ENCODE measurements around the gene WDR88. TPM values are rescaled to one million over a fixed set of nuclear protein-coding genes. Genes with fewer than 3 reads are reported as not detected.
"Not testable (repeated sequence)": the region's sequence is repeated elsewhere in the genome, so short reads cannot be mapped to it uniquely, and the experiment has no call there.

The WDR88 gene
- polyA plus RNA-seq, 3 donors: not detected

DNA sequence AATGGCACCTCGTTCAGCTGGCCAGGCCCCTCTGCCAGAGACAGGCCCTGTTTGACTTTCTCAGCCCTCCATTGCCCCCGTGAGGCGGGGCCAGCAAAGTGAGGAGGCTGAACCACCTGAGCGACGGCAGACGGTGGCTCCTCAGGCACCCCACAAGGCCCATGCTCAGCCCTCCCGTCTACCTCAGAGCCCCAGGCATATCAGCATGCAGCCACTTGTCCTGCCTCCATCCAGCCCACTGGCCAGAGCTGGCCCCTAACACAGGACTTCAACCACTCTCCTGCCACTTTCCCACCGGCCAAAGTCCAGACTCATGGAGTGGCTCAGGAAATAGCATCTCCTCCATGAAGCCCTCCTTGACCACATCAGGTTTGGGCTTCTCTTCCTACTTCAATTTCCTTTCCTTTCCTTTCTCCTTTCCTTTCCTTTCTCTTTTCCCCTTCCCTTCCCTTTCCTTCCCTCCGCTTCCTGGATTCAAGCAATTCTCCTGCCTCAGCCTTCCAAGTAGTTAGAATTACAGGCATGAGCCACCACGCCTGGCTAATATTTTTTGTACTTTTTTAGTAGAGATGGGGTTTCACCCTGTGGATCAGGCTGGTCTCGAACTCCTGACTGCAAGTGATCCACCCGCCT is 84.4 kb downstream of the WDR88 start:
- no peak overlapping the region for H3K27ac ChIP-seq (ENCODE audit: low read depth, low read length)
- 67 to 74% (median 68%) methylated on average over 12 of the region's 12 CpGs for WGBS, 3 donors

DNA sequence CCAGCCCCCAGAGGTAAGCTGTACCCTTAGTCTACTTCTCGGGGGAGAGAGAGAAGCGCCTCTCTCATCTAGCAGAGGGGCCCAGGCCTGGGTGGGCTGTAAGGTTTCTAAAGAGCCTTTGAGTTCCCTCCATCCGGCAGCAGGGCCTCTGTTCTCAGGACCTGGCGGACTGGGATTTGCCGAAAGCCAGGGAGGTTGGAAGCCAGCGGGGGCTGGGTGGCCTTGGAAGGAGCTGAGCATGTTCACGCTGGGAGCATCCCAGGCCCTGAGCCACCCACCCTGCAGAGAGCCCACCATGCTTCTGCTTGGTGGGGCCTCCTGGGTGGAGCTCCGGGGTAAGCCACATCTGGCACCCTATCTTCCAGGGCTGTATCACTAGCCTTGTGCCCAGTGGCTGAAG is 86.0 kb downstream of the WDR88 start:
- WGBS, 3 donors: 80 to 85% (median 80%) methylated on average over 8 of the region's 8 CpGs
- no peak overlapping the region for H3K27ac ChIP-seq (ENCODE audit: low read depth, low read length)

DNA sequence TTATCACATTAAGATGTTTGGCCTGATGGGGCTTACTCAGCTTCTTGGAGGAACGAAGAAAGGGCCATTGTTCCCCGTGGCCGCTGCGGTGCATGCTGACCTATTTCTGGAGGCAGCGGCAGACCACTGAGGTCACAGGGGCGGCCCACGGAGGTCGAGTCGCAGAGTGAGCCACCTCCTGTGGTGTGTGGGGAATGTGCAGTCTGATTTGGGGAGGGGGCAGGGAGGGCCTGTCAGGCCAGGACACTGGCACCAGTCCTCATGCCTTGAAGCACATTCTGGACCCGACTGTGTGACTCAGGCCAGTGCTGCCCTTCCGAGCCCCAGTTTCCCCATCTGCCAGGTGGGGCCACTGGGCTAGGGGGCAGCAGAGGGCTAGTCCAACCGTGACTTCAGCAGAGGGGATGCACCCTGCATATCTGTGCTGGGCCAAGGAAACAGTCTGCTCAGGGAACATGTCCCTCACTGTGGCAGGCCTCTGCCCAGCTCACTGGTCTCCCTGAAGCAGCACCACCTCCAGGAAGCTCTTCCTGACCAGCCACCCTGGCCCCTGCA is 87.4 kb downstream of the WDR88 start:
- no peak overlapping the region for H3K27ac ChIP-seq (ENCODE audit: low read depth, low read length)
- WGBS, 3 donors: 49 to 75% (median 62%) methylated on average over 12 of the region's 12 CpGs

DNA sequence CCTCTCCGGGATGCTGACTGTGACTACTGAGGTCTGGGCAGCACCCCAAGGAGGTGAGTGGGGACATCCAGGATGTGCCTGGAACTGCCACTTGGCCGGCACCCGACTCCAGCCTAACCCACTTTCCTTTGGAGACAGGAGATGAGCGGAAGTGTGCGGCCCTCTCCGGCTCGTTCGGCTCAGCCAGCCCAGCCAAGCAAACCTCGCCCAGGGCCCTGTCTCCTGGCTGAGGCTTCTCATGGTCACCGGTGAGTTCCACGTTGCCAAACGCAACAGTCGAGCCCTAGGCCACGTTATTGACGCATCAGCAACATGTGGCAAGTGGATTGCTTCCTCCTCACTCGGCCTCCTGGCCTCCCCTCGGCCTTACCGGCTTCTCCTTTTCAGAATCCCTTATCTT is 88.2 kb downstream of the WDR88 start:
- H3K27ac ChIP-seq (ENCODE audit: low read depth, low read length): no peak overlapping the region
- WGBS, 3 donors: 75 to 81% (median 77%) methylated on average over 18 of the region's 18 CpGs

DNA sequence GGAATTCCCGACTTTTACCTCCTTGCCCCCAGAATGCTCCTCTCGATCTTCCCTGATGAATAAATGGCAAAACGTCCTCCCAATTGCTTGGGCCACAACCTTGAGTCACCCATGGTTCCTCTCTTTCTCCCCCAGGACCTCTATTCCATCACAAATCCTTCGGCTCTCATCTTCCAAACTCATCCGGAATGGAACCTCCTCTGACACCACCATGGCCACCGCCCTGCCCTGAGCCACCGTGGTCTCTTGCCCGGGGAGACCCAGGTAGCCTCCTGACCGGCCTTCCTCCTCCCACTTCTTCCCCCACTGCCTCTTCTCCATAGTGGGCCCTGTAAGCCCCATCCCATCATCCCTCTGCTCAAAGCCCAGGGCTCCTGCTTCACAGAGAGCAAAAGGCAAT is 88.8 kb downstream of the WDR88 start:
- no peak overlapping the region for H3K27ac ChIP-seq (ENCODE audit: low read depth, low read length)
- WGBS, 3 donors: 76 to 88% (median 84%) methylated on average over 9 of the region's 9 CpGs

DNA sequence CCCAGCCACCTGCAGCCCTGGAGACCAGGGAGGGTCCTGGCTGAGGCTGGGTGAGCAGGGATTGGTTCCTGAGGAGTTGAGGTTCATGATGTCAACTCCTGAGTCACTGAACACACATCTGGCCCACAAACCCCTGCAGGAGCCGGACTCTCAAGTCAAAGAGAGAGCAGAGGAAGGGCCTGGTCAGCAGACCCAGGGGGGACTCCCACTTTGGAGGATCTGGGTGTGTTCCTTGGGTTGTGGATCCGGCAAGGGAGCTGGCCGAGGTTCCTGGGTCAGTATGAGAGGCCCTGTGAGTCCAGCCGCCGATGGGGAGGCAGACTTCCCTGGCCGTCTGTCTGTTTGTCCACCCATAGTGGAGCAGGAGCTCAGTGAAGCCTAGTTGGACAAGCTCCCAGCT is 89.7 kb downstream of the WDR88 start:
- H3K27ac ChIP-seq (ENCODE audit: low read depth, low read length): no peak overlapping the region
- 63 to 86% (median 76%) methylated on average over 6 of the region's 6 CpGs for WGBS, 3 donors

DNA sequence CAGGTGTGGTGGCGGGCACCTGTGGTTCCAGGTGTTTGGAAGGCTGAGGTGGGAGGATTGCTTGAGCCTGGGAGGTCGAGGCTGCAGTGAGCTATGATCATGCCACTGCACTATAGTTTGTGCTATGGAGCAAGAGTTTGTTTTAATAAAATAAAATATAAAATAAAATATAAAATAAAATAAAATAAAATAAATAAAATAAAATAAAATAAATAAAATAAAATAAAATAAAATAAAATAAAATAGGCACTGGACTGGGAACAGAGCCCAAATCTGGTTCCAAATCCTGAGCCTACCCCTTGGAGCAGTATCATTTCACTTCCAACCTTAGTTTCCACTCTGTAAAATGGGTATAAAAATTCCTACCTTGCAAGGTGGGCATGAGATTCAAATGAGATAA is 90.3 kb downstream of the WDR88 start:
- H3K27ac ChIP-seq (ENCODE audit: low read depth, low read length): not testable (repeated sequence)
- WGBS, 3 donors: 83 to 97% (median 91%) methylated on average over 2 of the region's 2 CpGs

DNA sequence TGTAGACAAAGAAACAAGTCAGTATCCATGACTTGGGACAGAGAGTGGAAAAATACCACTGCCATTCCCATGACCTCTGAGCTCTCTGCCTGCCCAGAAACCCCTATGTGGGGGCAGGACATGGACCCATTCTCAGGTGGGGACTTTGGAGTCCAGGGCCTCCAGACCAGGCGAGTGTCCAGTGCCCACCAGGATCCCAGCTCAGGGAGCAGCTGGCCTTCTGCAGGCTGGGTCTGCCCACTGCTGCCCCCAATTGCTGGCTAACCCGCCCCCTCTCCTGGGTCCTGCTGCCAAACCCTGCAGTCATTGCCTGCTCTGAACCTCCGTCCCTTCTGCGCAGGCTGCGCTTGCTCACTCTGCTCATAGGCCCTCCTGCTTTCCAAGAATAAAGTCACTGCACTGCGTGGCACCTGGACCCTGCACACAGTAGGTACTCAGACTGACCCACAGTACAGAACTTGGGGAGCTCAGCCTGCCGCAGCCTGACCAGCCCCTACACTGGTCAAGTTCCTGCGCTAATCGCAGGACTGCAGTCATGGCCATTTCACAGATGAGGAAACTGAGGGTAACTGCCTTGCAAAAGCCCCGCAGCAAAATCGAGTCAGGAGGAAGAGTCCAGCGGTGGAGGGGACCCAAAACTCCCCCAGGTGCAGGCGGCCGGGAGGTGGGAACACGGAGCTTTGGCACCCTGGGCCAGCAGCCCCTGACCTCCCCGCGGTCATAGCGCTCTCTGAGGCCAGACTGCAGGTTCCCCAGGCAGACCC is 93.0 kb downstream of the WDR88 start:
- H3K27ac ChIP-seq (ENCODE audit: low read depth, low read length): no peak overlapping the region
- 55 to 61% (median 57%) methylated on average over 18 of the region's 18 CpGs for WGBS, 3 donors

Other genes starting within 250 kb of the WDR88 start
- 1 to 10 TPM; 4.9 to 8.5 (median 7.5) TPM for gene CEP89, start 160.2 kb upstream of the WDR88 start, polyA plus RNA-seq
- 1 to 10 TPM in 2 of 3 donors, under 1 TPM in 1; 0.79 to 2.6 (median 1.4) TPM for gene FAAP24, start 159.9 kb upstream of the WDR88 start, polyA plus RNA-seq
- gene RHPN2, start 67.2 kb upstream of the WDR88 start, polyA plus RNA-seq: 1 to 10 TPM; 2.2 to 4.1 (median 2.6) TPM
- 1 to 10 TPM; 2.9 to 4.7 (median 3.7) TPM for gene GPATCH1, start 50.9 kb upstream of the WDR88 start, polyA plus RNA-seq
- 10 to 100 TPM; 11.1 to 42.5 (median 32.2) TPM for gene LRP3, start 62.2 kb downstream of the WDR88 start, polyA plus RNA-seq
- gene SLC7A10, start 93.7 kb downstream of the WDR88 start, polyA plus RNA-seq: 100 to 1,000 TPM in 1 of 3 donors, 10 to 100 TPM in 1, 1 to 10 TPM in 1; 9.3 to 193 (median 32.8) TPM
- 100 to 1,000 TPM in 1 of 3 donors, 10 to 100 TPM in 2; 33.6 to 335 (median 60.3) TPM for gene CEBPA, start 170.4 kb downstream of the WDR88 start, polyA plus RNA-seq
- 10 to 100 TPM in 2 of 3 donors, 1 to 10 TPM in 1; 8.3 to 19.3 (median 15.4) TPM for gene CEBPG, start 241.6 kb downstream of the WDR88 start, polyA plus RNA-seq

All from adipose tissue (tissue), 3 donors.